SK-N-SH treated with all-trans-retinoic acid at 6 μM for 48 hours (cell line): ENCODE data around the gene LAMA2.

ENCODE experiments used
- ARNTL ChIP-seq: fragments of 450-650 bp; formaldehyde crosslinking; IDR thresholded peaks from 2 replicates; pipeline ENCODE4 v1.5.0; 2020; ENCODE audit warnings: low read depth, mild to moderate bottlenecking, moderate library complexity, borderline replicate concordance
- BACH2 ChIP-seq: fragments of 250-450 bp; sonication (Bioruptor Pico); IDR thresholded peaks from 2 replicates; pipeline ENCODE4 v1.9.0; 2021; ENCODE audit warnings: mild to moderate bottlenecking, borderline replicate concordance
- CSDC2 ChIP-seq: fragments of 250-450 bp; sonication (Bioruptor Pico); IDR thresholded peaks from 2 replicates; pipeline ENCODE4 v1.5.0; 2020; ENCODE audit warnings: mild to moderate bottlenecking, moderate library complexity
- PATZ1 ChIP-seq: fragments of 250-450 bp; sonication (Bioruptor Pico); IDR thresholded peaks from 2 replicates; pipeline ENCODE4 v1.8.0; 2020; ENCODE audit warnings: mild to moderate bottlenecking, moderate library complexity, borderline replicate concordance
- TCF4 ChIP-seq: fragments of 250-450 bp; sonication (Bioruptor Pico); IDR thresholded peaks from 2 replicates; pipeline ENCODE4 v1.8.0; 2021; ENCODE audit warnings: mild to moderate bottlenecking, moderate library complexity, borderline replicate concordance
- TOX ChIP-seq: fragments of 250-450 bp; sonication (Bioruptor Pico); IDR thresholded peaks from 2 replicates; pipeline ENCODE4 v1.8.0; 2021; ENCODE audit warnings: mild to moderate bottlenecking, moderate library complexity, borderline replicate concordance
- ZFP3 ChIP-seq: fragments of 250-450 bp; sonication (Bioruptor Pico); IDR thresholded peaks from 2 replicates; pipeline ENCODE4 v1.5.0; 2020; ENCODE audit warnings: mild to moderate bottlenecking, moderate library complexity
- ZNF70 ChIP-seq: fragments of 450-650 bp; formaldehyde crosslinking; IDR thresholded peaks from 2 replicates; pipeline ENCODE4 v1.5.0; 2020; ENCODE audit warnings: mild to moderate bottlenecking, moderate library complexity

DNA sequence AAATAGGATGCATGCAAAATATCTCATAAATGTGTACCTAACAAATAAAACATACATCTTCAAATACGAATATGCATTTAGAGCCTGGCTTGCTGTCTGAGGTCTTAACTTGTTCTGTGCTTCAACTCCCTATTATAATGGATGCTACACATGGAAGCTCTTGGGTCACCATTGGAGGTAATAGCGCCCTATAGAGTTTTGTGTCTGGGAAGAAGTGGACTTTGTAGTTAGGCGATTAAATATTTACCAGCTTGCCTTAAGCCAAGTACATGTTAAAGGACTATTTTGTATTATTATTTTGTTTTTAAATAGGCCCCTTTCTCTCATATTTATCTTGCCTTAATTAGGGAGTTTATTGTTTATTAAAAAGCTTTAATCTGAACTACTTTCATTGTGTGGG is 107.4 kb downstream of the LAMA2 start:
- TF ChIP-seq ZFP3: no peak
- TF ChIP-seq ZNF70: no peak
- TF ChIP-seq ARNTL: no peak
- no peak for TF ChIP-seq TCF4 (CRISPR knock-in tag)
- no peak for TF ChIP-seq TOX (CRISPR knock-in tag)
- no peak for TF ChIP-seq PATZ1
- no peak for TF ChIP-seq CSDC2
- TF ChIP-seq BACH2 (CRISPR knock-in tag): no peak
